CD4-positive, alpha-beta T cell treated with Interleukin-10 for 1 hour (primary cell): ENCODE data around the gene ADGRL3.

ENCODE experiments used
- DNase-seq: peaks from one replicate; pipeline ENCODE4 v3.0.0-alpha.2; 2020

The ADGRL3 gene

DNA sequence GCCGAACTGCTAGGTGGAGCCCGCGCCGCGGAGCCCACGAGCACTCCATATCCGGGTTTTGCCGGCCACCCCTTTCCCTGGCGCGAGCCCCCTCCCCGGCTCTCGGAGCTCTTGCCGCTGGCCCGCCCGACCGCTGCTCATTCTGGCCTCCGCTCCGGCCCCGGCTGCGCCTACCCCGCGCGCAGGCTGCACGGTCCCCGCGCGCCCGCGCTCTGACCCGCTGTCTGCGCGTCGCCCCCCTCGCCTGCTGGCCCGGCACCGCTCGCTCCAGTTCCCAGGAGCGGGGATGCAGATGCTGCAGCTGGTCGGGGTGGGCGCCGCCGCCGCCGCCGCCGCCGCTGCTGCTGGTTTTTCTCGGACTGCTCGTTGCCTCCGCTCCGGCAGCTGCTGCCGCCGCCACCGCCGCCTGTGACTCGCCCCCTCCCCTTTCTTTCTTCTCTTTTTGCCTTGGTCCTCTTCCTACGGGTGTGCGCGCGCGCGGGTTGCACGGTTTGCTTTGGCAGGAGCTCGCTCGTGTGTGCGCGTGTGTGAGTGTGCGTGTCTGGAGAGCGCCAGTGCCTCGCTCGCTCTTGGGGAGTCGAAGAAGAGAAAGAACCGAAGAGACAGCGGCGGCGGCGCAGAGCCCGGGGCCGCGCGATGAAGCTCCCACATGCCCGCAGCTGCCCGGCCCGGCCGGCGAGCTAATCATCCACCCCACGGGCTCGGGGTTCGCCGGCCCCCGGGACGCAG, at the start of gene ADGRL3:
Gene ADGRL3 (plus strand): TSS at position 140 of the 729 bp plus-strand sequence.
- DNase-seq: no peak

DNA sequence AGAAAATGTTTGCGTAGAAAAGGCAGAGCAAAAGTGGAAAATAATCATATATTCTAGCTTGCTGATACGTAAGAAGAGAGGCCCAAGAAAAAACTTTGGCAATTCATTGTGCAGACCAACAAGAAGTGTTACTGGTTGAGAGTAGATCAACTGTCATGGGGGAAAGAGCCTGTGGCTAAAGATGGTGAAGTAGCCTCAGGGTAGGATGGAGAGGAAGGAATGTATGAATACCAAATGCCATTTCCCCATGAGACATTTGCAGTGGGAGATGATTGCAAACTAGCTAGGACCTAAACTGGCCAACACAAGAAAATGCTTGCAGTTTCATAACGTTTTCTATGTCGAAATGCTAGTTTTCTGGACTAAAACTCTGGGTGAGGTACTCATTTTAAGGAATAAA, 47.7 kb upstream of the ADGRL3 start:
- no peak for DNase-seq

DNA sequence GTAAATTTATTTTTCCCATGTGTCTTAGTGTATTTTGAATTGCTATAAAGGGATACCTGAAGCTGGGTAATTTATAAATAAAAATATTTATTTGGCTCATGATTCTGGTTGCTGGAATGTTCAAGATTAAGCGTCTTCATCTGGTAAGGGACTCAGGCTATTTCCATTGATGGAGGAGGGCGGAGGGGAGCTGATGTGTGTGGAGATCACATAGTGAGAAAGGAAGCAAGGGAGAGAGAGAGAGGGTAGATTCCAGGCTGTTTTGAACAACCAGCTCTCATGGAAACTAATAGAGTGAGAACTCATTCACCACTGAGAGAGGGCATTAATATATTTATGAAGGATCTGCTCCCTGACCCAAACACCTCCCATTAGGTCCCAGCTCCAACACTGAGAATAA, 39.6 kb upstream of the ADGRL3 start:
- no peak for DNase-seq

DNA sequence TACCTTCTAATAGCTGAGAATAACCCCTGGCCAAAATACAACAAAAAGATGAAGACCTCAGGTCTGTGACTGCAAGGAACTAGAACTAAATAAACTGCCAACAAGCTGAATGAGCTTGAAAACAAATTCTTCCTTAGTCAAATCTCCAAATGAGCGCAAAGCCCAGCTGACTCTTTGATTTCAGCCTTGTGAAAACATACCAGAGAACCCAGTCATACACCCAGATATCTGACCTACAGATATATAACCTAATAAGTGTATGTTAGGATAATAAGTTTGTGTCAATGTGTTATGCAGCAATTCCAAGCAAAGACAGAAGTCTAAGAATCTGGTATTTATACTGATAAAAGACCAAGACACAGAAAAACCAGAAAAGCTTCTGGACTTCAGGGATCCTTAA, 38.0 kb upstream of the ADGRL3 start:
- DNase-seq: no peak

DNA sequence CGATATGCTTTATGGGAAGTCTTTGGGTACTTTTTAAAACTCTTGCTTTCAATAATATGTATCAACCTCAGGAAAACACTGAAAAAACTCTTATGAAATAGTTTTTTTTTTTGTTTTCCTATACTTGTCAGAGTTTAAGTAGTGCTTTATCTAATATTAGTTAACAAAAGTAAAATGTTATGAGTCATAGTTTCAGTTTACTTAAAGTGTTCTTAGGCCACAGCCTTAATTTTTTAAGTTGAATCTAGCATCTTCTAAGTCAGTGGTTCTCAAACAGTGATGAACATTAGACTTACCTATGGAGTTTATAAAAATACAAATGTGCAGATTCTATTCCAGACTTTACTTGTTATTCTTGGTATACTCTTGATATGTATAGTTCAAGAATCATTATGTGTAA, 26.3 kb upstream of the ADGRL3 start:
- no peak for DNase-seq

DNA sequence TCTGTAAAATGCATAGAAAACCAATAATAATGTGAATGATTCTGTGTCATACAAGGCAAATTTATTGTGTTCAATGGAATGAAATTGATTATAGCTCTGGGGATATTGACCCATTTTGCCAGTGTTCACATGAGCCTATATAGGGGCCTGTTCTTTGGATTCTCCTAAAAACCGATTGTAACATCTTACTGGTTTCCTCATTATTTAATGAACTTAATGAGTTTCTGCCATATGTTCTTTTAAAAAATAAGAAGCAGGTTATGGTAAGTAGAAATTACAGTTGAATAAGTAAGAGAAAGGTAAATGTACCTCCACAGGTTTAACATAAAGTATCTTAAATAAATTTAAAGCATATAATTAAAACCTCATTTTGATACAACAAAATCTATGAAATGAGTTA, 24.6 kb upstream of the ADGRL3 start:
- no peak for DNase-seq

DNA sequence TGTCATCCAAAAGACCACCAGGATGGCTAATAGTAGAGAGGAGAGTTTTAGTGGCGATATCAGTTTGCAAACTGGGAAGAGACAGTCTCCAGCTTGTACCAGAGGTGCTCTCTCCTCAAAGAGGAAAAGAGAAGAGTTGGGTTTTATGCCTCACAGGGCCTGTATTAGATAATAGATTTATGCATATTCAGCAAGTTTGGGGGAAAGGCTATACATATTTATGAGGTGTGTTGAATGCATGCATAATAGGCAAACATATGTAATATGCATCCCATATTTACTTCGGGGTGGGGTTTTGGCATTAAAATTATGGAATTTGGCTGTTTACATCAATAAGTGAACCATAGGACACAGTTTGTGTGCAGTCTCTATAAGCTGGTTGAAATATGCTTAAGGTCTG, 22.8 kb upstream of the ADGRL3 start:
- DNase-seq: no peak

DNA sequence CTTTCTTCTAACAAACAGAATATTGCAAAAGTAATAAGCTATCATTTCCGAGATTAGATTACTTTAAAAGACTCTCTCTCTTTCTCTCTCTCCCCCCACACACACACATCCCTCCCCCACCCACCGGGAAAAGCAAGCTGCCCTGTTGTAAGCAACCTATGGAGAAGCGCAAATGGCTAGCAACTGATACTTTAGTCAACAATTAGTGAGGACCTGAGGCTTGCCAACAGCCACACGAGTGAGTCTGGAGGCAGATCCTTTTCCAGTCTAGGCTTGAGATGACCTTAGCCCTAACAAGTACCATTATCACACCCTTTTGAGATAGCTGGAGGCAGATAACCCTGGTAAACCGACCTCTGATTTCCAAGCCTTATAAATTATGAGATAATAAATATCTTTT, 19.7 kb upstream of the ADGRL3 start:
- DNase-seq: no peak

DNA sequence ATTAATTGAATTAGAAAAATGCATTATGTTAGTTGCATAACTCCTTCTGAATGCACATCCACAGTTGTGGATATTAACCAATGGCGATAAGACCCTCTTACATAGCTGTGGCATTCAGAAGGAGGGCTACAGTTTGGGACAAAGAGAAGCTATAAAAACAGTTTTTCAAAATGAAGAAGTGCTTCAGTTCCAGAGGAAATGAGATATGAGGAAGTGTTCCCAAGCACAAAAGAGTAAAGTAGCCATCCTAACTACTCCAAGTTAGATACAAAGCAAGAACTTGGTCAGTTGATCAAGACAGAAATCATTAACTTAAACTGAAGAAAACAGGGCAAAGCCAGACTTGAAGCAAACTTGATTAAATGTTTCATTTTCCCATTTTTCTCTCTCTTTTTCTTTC, 17.2 kb upstream of the ADGRL3 start:
- no peak for DNase-seq

DNA sequence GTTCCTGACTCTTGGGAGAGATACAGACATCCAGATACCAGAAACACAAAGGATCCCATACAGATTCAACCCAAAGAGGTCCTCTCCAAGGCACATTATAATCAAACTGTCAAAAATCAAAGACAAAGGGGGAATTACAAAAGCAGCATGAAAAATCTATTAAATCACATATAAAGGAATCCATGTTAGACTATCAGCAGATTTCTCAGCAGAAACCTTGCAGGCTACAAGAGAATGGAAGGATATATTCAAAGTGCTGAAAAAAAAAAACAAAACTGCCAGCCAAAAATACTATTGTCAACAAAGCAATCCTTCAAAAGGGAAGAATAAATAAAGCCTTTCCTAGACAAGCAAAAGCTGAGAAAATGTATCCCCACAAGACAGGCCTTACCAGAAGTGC, 14.8 kb upstream of the ADGRL3 start:
- DNase-seq: no peak

DNA sequence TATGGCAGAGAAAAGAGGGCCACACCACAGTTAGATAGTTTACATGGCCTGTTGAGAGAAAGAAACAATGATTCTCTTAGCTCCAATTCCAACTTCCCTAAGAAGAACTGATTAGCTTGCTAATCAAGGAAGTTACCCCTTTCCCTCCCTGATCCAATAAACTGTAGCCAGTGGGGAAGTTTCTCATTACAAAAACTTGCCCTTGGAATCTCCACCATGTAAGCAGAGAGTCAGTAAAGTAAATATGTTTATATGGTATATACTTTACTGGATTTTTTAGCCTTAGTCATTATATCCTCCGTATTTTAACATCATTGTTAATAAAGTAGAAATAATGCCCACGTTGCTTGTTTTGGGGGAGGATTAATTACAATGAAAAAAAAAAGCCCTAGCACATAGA, 7.7 kb upstream of the ADGRL3 start:
- DNase-seq: no peak

DNA sequence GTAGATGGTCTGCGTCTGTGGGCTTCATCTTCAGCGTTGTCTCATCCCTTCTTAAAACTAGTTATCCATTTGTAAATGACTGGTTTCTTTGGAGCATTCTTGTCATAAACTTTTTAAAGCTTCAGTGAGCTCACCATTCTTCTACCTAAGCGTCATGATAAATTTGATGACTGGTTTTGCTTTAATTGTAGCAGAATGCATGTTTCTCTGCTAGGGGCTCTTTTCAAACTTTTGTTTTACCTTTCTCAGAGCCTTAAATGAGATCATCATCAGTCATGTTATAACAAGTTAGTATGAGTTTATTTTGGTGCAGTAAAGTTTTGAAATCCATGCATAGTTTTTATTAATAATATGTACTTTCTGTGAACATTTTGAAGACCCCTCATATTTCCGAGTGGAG, 6.3 kb upstream of the ADGRL3 start:
- DNase-seq: no peak

DNA sequence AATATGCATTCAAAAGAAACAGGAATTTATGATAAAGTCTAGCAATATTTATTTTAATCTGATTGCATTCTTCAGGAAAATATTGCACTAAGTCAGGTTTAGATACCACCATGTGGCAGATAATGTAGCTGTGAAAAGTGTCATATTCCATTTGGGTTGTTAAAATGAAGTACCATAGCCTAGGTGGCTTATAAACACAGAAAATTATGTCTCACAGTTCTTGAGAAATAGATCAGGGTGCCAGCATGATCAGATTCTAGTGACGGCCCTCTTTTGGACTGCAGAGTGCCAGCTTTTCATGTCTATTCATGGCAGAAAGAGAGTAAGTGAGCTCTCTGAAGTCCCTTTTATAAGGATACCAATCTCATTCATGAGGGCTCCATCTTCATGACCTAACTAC, 5.6 kb upstream of the ADGRL3 start:
- no peak for DNase-seq

DNA sequence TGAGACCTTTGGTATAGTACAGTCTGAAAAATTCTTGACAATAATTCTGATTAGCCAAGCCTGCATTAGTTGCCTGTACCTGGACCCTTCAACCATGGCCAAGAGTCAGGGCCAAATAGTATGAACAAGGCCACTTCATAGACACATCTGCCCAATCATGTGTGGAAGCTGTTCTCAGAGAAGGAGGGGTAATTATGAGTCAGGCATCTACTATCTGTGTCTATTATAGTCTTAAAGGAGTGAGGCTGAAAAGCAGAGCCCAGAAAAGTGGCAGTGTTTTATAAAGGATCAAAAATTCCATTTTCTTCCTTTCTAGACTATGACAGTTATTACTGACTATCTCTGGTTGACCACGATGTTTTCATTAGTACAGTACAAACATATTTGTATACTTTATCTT, 5.0 kb upstream of the ADGRL3 start:
- no peak for DNase-seq

DNA sequence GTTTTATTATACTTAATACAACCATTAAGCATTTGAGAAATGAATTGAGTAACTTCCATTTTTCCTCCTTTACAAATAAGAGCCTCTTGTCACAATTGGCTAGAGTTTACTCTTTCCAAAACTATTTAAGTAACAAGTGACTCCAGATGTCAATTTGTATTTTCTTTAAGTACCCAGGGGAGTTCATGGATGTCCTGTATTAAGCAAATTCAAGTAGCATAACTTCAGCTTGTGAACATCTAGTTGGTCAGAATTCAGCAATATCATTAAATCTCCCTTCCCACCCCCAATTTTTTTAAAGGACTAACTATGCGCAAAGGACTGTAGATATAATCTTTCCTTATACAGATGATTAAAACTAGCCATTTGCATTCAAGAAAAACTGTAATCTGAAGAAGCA, 1.4 kb upstream of the ADGRL3 start:
- DNase-seq: no peak

DNA sequence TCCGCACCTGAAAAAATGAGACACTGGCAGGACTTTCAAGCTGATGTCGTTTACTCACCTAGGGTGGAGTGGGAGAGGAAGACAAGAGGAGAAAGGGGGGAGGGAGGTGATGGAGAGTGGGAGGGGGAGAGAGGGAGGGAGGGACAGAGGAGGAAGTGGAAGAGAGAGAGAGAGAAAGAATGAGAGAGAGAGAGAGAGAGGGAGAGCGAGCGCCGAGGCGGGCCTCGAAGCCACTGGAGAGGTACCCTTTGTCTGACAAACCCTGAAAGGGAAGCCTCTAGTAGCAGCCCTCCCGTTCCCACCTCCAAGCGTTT, 296 bp upstream of the ADGRL3 start:
- no peak for DNase-seq

DNA sequence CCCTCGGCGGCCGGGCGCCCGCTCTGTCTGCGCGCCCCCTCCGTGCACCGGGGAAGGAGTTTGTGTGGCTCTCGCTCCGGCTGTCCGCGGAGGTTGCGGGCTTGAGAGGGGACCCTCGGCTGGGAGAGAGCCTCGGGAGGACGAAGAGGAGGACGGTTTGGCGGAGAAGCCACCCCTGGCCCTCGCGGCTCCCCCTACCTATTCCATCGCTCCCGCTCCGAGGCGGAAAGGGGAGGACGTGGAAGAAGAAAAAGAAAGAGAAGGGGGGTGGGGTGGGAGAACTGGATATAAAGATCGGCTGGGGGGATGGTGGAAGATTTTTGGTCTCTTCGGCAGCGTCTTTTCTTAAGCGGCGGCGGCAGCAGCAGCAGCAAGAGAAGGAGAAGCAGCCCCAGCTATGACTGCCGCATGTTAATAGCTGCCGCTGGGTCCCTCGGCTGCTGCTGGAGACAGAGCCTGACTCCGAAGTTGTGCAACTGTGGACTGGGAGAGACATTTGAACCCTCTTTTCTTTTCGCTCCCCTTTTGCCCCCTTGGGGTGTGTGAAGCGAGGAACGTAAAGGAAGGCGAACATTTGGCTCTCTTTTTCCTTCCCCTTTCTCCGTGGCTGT, 895 bp downstream of the ADGRL3 start:
- DNase-seq: no peak

DNA sequence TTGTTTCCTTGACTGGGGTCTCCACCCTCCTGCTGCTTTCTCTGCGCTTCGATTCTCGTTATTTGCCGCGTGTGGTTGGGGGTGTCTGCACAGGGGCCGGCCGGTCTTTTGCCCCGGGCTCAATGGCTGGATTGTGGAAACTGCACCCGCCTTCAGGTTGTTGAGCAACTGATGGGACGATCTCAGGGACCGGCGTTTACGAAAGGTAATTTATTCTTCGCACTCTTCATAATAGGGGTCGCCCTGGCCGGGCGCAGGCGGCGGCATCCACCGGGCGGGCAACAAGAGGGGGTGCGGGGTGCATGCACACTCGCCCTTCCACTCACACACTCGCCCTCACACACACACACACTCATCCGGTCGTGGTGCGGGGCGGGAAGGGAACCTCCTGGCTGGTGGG, 1.4 kb downstream of the ADGRL3 start:
- no peak for DNase-seq

DNA sequence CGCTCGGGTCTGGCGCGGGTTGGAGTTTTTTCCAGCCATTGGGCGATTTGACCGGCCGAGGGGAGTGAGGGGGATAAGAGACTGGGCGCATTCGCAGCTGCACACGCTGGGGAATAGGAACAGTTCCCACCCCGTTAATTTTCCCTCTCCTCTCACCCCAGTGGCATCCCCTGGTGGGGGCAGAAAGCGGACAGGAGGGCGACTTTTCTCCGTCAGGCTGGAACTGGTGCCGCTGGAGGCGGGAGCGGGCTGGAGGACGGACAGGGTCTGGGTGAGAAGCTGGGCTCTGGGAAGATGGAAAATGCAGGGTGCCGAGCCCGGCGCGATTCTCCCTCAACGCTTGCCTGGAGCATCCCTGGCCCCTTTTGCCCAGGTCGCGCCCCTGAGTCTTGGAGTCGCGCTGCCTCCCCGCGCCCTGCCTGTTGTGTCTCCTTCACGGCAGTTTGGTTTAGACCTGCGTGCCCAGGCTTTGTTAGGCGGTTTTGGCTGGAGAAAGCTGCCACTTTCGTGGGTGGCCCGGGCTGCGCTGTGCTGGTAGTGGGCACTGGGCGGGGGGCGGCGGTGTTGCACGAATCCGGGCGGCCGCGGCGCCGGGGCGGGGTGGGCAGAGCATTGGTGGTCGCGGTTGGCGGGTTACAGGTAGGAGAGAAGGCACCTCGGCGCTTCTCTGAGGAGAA, 2.0 kb downstream of the ADGRL3 start:
- no peak for DNase-seq

DNA sequence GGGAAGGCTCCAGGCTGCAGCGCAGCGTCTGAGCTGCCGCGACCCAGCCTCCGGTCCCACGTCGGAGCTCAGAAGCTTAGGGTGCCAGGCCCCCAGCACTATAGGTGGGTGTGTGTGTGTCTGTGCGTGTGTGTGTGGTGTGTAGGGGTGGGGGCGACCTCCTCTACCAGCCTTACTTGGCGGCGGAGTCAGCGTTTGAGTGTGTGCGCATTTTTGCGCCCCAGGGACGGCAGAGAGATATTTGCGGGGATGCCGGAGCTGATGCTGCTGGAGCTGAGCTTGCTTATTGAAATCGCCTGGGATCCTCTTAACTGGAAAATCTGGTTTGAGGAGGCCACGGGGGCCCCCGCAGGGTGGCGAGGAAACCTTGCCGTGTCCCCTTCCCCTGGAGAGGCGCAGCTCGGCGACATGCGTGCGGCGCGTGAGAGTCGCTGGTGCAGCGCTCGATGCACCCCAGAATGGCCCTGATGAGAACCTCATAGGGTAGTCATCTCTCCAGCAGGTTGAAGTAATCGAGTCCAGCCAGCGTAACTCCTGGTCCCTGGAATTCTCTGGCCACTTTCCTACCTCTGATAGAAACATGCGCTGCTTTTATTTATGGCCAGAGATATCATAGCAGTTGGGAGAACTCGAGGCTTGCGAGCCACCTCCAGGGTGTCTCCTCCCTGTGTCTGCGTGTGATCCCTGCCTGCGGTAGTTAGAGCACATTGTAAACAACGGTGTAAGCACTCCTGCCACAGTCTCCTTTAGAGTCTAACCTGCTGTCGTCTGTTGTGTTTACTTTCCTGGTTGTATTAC, 2.7 kb downstream of the ADGRL3 start:
- DNase-seq: no peak

DNA sequence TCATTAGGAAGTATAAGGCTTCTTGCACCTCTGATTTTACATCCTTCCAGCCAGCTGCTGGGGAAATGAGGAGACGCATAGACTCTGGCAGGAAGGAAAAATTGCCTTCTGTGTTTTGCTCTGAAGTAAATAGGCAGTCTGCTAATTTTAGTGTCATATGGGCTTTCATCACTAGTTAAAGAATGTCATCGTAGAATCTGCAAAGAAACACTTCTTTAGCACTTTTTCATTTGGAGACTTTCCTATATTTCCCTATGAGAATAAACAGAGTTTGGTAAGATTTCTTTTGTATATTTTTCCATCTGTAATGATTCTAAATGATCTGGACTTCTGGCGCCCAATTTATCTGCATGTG, 3.3 kb downstream of the ADGRL3 start:
- DNase-seq: no peak

DNA sequence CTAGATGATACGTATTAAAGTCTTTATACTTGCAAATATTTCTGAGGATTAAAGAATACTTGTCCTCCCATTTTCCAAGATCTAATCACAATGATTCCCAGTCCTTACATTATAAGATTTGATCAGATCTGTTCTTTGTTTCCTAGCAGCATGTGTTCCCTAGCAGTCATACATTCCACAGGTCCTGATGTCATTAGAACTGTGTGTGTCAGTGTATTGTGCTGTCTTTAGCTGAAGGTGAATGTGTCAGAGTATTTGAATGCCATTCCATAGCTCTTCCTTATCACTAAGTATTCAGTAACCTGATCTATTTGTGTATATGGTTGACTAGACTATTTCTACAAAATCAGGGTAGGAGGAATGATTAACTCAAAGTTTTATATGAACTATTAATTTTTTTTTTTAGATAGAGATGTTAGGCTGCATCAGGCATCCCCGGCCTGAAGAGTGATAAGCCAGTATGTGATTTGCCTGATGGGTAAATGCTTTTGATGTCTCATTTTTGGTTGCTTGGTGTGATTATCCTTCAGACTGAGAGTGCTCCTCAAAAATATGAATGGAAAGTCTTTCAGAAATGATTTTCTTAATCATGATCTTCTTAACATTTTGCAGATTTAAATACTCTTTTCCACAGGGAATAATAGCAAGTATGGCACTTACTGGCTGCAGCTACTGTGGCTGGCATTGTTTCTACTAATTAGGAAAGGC, 4.4 kb downstream of the ADGRL3 start:
- DNase-seq: no peak

DNA sequence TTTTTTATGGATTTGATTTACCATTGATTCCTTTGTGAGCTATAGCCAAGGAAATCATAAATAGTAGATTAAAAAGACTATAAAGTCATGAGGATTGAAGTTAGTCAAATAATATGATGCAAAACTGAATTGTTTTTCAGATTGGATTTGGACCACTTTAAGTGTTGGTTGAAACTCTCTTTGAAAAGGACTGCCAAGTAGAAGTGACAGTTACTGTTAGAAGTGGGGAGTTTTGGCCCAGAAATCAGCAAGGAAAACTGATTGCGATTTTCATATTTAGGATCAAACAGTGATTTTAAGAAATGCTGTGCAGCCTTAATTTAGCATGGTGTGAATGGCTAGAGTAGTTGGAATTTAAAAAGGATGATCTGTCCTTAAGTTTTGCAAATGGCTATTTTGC, 4.9 kb downstream of the ADGRL3 start:
- DNase-seq: no peak
